ENCODE data around the gene EFCAB12. TPM values are rescaled to one million over a fixed set of nuclear protein-coding genes. Genes with fewer than 3 reads are reported as not detected.

The EFCAB12 gene
- total and polyA plus RNA-seq, 2 of the 13 experiments (the other 11 are each of a cell fraction or from before 2014, with no cell fraction given), result 0.31 to 2.4 TPM

GRCh38 chr3:129467932-129468331, 39.5 kb upstream of the EFCAB12 start (continued):
- TF ChIP-seq ZNF597 (CRISPR knock-in tag; IDR thresholded peaks at IDR 0.05) (no peak), SMAD3 (CRISPR knock-in tag; IDR thresholded peaks at IDR 0.05) (no peak), DZIP1 (CRISPR knock-in tag; IDR thresholded peaks at IDR 0.05) (no peak), ZNF335 (CRISPR knock-in tag; IDR thresholded peaks at IDR 0.05) (no peak), ZNF496 (CRISPR knock-in tag; IDR thresholded peaks at IDR 0.05; ENCODE audit: insufficient replicate concordance) (no peak), ZNF777 (CRISPR knock-in tag; IDR thresholded peaks at IDR 0.05) (no peak), HDAC2 (CRISPR knock-in tag; IDR thresholded peaks at IDR 0.05) (peak; percentile 23; the same call in 1 of the 2 replicates), SMARCC2 (IDR thresholded peaks at IDR 0.05) (no peak), RORA (CRISPR knock-in tag; IDR thresholded peaks at IDR 0.05) (no peak), SKI (IDR thresholded peaks at IDR 0.05; ENCODE audit: partially characterized antibody) (no peak), ARHGAP35 (CRISPR knock-in tag; IDR thresholded peaks at IDR 0.05; ENCODE audit: borderline replicate concordance) (no peak), HOXA3 (CRISPR knock-in tag; IDR thresholded peaks at IDR 0.05) (no peak), ZNF546 (CRISPR knock-in tag; conservative IDR thresholded peaks at IDR 0.05) (no peak), PAXIP1 (CRISPR knock-in tag; conservative IDR thresholded peaks at IDR 0.05) (peak; percentile 56), ZNF619 (CRISPR knock-in tag; IDR thresholded peaks at IDR 0.05) (no peak), ZNF501 (CRISPR knock-in tag; IDR thresholded peaks at IDR 0.05) (0 out of 2 replicates have a peak, but pooled peaks have one; percentile 36), MIXL1 (CRISPR knock-in tag; IDR thresholded peaks at IDR 0.05) (peak; percentile 16; the same call in 1 of the 2 replicates), BCLAF1 (IDR thresholded peaks at IDR 0.05) (no peak), IRF2 (CRISPR knock-in tag; IDR thresholded peaks at IDR 0.05) (no peak)

Measured in HepG2 (cell line).